ENCODE results near the gene LRP1.

LRP1 gene

DNA sequence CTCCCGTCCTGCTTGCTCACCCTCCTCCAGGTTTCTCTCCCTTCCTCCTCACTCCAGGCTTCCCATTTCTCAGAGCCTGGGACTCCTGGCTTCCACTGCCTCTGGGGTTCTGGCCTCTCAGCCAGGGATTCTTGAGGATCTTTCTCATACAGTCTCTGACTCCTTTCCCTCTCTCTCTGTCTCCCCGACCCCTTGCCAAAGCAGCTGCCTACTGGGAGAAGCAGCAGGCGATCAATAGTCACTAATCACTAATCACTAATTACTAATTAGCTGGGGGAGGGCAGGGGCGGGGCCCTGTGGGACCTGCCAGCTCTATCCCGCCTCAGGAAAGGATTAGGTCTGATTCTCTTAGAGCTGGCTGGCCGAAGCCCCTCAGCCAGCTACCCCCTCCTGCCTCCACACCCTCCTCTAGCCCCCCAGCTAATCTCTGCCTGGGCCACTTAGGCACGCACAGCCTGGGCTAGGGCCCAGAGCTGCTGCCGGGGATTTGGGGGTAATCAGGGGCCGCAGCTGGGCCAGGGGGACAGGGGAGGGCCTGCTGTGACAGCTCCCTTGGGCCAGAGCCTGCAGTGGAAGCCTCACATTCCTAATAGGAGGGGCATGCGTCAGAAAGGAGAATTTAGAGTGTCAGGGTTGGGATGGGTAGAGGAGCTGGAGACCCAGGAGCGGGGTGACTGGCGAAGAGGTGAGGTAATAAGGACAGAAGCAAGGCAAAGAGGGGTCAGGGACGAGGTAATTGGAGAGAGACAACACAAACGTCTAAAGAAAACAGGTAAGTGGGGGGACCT, 91.1 kb downstream of the LRP1 start (continued):
- TF ChIP-seq, protein P1, sequence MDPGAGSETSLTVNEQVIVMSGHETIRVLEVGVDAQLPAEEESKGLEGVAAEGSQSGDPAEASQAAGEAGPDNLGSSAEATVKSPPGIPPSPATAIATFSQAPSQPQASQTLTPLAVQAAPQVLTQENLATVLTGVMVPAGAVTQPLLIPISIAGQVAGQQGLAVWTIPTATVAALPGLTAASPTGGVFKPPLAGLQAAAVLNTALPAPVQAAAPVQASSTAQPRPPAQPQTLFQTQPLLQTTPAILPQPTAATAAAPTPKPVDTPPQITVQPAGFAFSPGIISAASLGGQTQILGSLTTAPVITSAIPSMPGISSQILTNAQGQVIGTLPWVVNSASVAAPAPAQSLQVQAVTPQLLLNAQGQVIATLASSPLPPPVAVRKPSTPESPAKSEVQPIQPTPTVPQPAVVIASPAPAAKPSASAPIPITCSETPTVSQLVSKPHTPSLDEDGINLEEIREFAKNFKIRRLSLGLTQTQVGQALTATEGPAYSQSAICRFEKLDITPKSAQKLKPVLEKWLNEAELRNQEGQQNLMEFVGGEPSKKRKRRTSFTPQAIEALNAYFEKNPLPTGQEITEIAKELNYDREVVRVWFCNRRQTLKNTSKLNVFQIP (CRISPR knock-in tag; IDR thresholded peaks at IDR 0.05; ENCODE audit: borderline replicate concordance, low read depth), result no peak
- TF ChIP-seq ISL1 (CRISPR knock-in tag; IDR thresholded peaks at IDR 0.05), result no peak
- TF ChIP-seq ARNTL (CRISPR knock-in tag; IDR thresholded peaks at IDR 0.05; ENCODE audit: borderline replicate concordance, low read depth), result no peak
- no peak for TF ChIP-seq OSR1 (CRISPR knock-in tag; IDR thresholded peaks at IDR 0.05)
- no peak for TF ChIP-seq ZC3H10 (CRISPR knock-in tag; IDR thresholded peaks at IDR 0.05)

DNA sequence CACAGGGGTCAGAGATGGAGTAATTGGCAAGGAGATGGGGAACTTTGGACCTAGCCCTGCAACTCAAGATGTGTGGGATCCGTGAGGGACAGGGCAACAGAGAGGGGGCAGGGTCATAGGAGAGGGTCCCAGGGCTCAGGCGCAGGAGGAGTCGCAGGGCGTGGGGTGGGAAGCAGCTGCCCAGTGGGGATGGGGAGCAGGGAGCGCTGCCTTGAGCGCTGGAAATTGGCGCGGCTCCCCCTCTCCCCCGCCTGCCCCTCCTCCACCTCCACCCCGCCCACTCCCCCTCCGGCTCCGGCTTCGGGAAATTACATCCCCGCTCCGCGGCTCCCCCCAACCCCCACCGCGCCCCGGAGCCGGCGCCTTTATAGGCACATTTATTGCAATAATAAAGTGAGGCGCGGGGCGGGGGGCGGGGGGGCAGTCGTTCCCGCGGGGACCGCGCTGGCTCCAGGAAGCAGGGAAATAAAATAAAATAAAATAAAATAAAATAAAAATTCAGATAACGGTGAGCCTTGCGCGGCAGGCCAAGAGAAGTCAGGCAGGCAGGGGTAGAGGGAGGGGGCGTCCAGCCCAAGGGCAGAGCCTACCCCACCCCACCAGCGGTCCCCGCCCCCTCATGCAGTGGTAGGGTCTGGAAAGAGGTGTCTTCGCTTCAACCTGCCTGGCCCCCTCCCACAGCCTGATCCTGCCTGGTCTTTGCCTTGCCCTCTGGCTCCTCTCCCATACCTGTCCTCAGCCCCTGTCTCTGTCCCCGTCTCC, 91.9 kb downstream of the LRP1 start:
- no peak for ATAC-seq
- TF ChIP-seq ZC3H10 (CRISPR knock-in tag; IDR thresholded peaks at IDR 0.05) (no peak), SNAI2 (CRISPR knock-in tag; IDR thresholded peaks at IDR 0.05) (no peak), RARB (CRISPR knock-in tag; IDR thresholded peaks at IDR 0.05) (no peak), OSR1 (CRISPR knock-in tag; IDR thresholded peaks at IDR 0.05) (no peak), ZNF565 (CRISPR knock-in tag; conservative IDR thresholded peaks at IDR 0.05; ENCODE audit: low read depth) (no peak), ZNF70 (CRISPR knock-in tag; IDR thresholded peaks at IDR 0.05) (no peak), ZFP30 (CRISPR knock-in tag; IDR thresholded peaks at IDR 0.05) (no peak), GLIS3 (CRISPR knock-in tag; IDR thresholded peaks at IDR 0.05) (no peak), ISL1 (CRISPR knock-in tag; IDR thresholded peaks at IDR 0.05) (no peak)
- TF ChIP-seq, protein P2, sequence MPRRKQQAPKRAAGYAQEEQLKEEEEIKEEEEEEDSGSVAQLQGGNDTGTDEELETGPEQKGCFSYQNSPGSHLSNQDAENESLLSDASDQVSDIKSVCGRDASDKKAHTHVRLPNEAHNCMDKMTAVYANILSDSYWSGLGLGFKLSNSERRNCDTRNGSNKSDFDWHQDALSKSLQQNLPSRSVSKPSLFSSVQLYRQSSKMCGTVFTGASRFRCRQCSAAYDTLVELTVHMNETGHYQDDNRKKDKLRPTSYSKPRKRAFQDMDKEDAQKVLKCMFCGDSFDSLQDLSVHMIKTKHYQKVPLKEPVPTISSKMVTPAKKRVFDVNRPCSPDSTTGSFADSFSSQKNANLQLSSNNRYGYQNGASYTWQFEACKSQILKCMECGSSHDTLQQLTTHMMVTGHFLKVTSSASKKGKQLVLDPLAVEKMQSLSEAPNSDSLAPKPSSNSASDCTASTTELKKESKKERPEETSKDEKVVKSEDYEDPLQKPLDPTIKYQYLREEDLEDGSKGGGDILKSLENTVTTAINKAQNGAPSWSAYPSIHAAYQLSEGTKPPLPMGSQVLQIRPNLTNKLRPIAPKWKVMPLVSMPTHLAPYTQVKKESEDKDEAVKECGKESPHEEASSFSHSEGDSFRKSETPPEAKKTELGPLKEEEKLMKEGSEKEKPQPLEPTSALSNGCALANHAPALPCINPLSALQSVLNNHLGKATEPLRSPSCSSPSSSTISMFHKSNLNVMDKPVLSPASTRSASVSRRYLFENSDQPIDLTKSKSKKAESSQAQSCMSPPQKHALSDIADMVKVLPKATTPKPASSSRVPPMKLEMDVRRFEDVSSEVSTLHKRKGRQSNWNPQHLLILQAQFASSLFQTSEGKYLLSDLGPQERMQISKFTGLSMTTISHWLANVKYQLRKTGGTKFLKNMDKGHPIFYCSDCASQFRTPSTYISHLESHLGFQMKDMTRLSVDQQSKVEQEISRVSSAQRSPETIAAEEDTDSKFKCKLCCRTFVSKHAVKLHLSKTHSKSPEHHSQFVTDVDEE (CRISPR knock-in tag; IDR thresholded peaks at IDR 0.05), result no peak
- TF ChIP-seq, protein P1 (CRISPR knock-in tag; IDR thresholded peaks at IDR 0.05; ENCODE audit: borderline replicate concordance, low read depth), result no peak

DNA sequence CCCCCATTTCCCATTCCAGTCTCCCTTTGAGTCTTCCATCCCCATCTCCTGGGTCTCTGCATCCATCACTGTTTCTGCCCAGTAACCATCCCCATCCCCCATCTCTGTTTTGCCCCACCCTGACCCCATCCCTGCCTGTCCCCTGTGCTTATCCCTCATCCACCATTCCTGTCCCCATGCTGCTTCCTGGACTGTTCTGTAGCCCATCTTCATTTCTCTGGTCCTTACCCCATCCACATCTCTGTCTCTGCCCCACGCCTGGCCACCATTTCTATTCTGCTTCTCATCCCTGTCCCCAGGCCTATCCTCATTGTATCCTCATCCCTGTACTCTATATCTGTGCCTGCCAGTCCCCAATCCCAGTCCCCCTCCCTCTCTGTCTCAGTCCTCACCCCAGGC, 92.5 kb downstream of the LRP1 start:
- ATAC-seq, result no peak
- TF ChIP-seq ZFP3 (CRISPR knock-in tag; IDR thresholded peaks at IDR 0.05) (no peak), ESRRG (CRISPR knock-in tag; IDR thresholded peaks at IDR 0.05) (no peak), BACH2 (CRISPR knock-in tag; IDR thresholded peaks at IDR 0.05; ENCODE audit: borderline replicate concordance) (no peak), ZNF565 (CRISPR knock-in tag; conservative IDR thresholded peaks at IDR 0.05; ENCODE audit: low read depth) (no peak), TOX (CRISPR knock-in tag; IDR thresholded peaks at IDR 0.05; ENCODE audit: borderline replicate concordance) (no peak), ARNTL (CRISPR knock-in tag; IDR thresholded peaks at IDR 0.05; ENCODE audit: borderline replicate concordance, low read depth) (no peak), PATZ1 (CRISPR knock-in tag; IDR thresholded peaks at IDR 0.05; ENCODE audit: borderline replicate concordance) (no peak), ZNF70 (CRISPR knock-in tag; IDR thresholded peaks at IDR 0.05) (no peak), PPARA (CRISPR knock-in tag; IDR thresholded peaks at IDR 0.05; ENCODE audit: borderline replicate concordance) (no peak), RARB (CRISPR knock-in tag; IDR thresholded peaks at IDR 0.05) (no peak), CSDC2 (CRISPR knock-in tag; IDR thresholded peaks at IDR 0.05) (no peak), ISL1 (CRISPR knock-in tag; IDR thresholded peaks at IDR 0.05) (no peak), OSR1 (CRISPR knock-in tag; IDR thresholded peaks at IDR 0.05) (no peak), SNAI2 (CRISPR knock-in tag; IDR thresholded peaks at IDR 0.05) (no peak), ZC3H10 (CRISPR knock-in tag; IDR thresholded peaks at IDR 0.05) (no peak), ZNF8 (CRISPR knock-in tag; IDR thresholded peaks at IDR 0.05) (no peak)
- TF ChIP-seq, protein P1 (CRISPR knock-in tag; IDR thresholded peaks at IDR 0.05; ENCODE audit: borderline replicate concordance, low read depth), result no peak
- TF ChIP-seq, protein P3, sequence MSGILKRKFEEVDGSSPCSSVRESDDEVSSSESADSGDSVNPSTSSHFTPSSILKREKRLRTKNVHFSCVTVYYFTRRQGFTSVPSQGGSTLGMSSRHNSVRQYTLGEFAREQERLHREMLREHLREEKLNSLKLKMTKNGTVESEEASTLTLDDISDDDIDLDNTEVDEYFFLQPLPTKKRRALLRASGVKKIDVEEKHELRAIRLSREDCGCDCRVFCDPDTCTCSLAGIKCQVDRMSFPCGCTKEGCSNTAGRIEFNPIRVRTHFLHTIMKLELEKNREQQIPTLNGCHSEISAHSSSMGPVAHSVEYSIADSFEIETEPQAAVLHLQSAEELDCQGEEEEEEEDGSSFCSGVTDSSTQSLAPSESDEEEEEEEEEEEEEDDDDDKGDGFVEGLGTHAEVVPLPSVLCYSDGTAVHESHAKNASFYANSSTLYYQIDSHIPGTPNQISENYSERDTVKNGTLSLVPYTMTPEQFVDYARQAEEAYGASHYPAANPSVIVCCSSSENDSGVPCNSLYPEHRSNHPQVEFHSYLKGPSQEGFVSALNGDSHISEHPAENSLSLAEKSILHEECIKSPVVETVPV (CRISPR knock-in tag; IDR thresholded peaks at IDR 0.05), result no peak
